ENCODE results near the gene P2RX6.

P2RX6 gene

DNA sequence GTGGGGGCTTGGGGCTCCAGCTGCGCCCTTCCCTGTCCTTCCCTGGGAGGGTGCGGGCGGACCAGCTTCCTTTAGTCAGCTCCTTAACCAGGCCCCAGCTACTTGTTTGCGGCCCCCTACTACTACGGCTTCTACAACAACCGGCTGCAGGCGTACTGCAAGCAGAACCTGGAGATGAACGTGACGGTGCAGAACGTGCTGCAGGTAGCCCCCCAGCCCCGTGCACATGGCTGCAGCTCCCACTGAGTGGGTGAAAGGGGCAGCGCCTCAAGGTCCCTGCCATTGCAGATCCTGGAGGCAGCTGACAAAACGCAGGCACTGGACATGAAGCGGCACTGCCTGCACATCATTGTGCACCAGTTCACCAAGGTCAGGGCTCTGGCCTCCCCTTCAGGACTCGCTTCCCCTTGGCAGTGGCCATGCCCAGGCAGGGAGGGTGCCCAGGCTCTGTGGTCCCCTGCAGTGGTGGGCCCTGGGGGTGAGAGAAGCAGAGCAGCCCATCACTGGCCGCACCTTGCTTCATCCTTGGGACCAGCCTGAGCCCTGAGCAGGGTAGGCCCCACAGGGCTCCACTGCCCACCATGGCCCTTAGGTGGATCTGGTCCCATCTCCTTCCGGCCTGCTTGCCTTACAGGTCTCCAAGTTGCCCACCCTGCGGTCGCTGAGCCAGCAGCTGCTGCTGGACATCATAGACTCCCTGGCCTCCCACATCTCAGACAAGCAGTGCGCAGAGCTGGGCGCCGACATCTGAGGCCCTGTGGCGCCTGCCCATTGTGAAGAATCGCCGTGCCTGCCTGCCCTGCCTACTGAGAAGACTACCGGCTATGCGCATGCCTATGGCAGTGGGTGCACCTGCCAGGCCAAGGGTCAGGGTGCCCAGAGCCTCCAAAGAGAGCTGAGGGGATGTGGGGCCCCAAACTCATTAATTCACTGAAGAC, 18.1 kb upstream of the P2RX6 start:
- Histone ChIP-seq H3K9me3 (ENCODE audit: control insufficient read depth, insufficient read depth, low read length) (no peaks in the 10 kb centered on the region), H3K4me3 (ENCODE audit: low read depth, low read length) (no peak overlapping the region), H3K4me1 (ENCODE audit: control insufficient read depth, insufficient read depth, low read length) (no peaks in the 10 kb centered on the region), H3K9ac (ENCODE audit: low read depth, low read length) (no peak overlapping the region), H3K27ac (ENCODE audit: low read depth, low read length) (no peak overlapping the region), H3K27me3 (ENCODE audit: control insufficient read depth, insufficient read depth, low read length) (no peaks in the 10 kb centered on the region), H3K36me3 (ENCODE audit: control insufficient read depth, insufficient read depth, low read length) (peaks cover 32% of the 10 kb centered on the region)

DNA sequence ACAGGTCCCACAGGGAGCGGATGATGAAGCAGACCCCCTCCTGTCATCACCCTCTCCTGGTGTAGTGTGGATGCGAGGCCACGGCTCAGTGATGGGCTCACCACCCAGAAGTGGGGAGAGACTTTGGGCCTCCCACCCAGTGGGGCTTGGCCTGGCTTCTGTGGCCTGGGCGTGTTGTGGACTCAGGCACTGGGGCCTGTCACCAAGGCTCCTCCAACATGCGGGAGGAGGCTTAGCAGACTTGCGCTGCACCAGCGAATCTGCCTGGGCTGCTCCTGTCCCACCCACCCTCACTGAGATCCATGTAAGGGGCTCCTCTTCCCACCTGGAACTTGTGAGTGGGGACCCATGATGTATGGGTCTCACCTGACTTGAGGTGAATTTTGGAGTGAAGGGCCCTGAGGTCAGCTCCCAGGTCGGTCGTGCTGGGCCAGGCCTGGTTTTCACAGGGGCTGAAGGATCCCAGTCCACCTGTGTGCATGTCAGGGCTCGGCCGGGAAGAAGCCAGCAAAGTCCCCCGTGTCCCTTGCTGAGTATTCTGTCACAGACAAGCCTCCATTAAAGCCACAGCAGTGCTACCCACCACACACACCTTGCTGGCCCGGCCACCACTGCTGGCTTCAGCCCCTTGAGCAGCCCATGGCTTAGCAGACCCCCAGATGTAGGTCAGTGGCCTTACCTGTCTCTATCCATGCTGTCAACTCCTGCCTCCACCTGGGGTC, 17.3 kb upstream of the P2RX6 start:
- H3K36me3 ChIP-seq (ENCODE audit: control insufficient read depth, insufficient read depth, low read length) = peaks cover 23% of the 10 kb centered on the region
- H3K9ac ChIP-seq (ENCODE audit: low read depth, low read length) = no peak overlapping the region
- H3K9me3 ChIP-seq (ENCODE audit: control insufficient read depth, insufficient read depth, low read length) = no peaks in the 10 kb centered on the region
- no peak overlapping the region for H3K4me3 ChIP-seq (ENCODE audit: low read depth, low read length)
- H3K4me1 ChIP-seq (ENCODE audit: control insufficient read depth, insufficient read depth, low read length) = peaks cover under 1% of the 10 kb centered on the region; the same call in 1 of the 2 replicates
- H3K27ac ChIP-seq (ENCODE audit: low read depth, low read length) = no peak overlapping the region
- H3K27me3 ChIP-seq (ENCODE audit: control insufficient read depth, insufficient read depth, low read length) = no peaks in the 10 kb centered on the region

DNA sequence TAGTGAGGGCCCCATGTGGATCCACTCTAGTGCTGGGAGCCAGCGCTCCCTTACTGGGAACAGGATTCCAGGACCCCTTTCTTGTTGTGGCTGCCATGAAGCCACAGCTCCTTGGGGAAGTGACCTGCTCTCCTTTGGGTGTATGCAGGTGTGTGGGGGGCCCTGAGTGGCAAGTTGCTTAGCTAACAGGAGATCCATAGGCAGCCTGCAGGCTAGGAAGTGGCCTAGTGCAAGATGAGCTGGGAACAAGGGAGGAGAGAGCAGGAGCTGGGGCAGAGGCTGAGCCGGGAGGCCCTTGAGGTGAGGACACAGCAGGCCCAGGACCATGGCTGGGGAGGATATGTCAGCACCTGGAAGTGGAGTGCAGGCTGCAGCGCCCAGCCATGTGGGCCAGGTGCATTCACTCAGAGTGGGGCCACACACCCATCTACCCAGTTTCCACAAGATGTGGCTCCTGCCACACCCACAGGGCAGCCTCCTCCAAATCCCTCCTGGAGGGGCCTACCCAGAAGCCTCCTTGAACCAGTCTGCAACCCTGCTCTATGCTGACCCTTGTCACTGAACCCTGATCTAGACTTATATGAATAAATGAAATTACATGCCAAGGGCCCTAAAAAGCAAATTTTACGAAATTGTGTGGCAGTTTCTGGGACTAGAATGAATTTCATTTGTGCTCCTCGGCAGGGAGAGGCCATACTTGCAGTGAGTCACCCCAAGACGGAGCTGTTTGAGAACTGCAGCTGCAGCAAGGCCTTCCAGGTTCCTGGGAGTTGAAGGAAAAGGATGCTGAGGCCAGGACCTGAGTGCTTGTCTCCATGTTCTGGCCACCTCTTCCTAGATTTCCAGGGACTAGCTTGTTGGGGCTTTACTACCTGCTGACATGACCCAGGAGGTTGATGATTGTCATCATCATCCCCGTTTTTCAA, 16.3 kb upstream of the P2RX6 start:
- no peak overlapping the region for H3K4me3 ChIP-seq (ENCODE audit: low read depth, low read length)
- no peak overlapping the region for H3K9ac ChIP-seq (ENCODE audit: low read depth, low read length)
- H3K36me3 ChIP-seq (ENCODE audit: control insufficient read depth, insufficient read depth, low read length) = peaks cover 20% of the 10 kb centered on the region
- no peak overlapping the region for H3K27ac ChIP-seq (ENCODE audit: low read depth, low read length)
- no peaks in the 10 kb centered on the region for H3K9me3 ChIP-seq (ENCODE audit: control insufficient read depth, insufficient read depth, low read length)
- H3K27me3 ChIP-seq (ENCODE audit: control insufficient read depth, insufficient read depth, low read length) = no peaks in the 10 kb centered on the region
- H3K4me1 ChIP-seq (ENCODE audit: control insufficient read depth, insufficient read depth, low read length) = peaks cover 5% of the 10 kb centered on the region; the same call in 1 of the 2 replicates

DNA sequence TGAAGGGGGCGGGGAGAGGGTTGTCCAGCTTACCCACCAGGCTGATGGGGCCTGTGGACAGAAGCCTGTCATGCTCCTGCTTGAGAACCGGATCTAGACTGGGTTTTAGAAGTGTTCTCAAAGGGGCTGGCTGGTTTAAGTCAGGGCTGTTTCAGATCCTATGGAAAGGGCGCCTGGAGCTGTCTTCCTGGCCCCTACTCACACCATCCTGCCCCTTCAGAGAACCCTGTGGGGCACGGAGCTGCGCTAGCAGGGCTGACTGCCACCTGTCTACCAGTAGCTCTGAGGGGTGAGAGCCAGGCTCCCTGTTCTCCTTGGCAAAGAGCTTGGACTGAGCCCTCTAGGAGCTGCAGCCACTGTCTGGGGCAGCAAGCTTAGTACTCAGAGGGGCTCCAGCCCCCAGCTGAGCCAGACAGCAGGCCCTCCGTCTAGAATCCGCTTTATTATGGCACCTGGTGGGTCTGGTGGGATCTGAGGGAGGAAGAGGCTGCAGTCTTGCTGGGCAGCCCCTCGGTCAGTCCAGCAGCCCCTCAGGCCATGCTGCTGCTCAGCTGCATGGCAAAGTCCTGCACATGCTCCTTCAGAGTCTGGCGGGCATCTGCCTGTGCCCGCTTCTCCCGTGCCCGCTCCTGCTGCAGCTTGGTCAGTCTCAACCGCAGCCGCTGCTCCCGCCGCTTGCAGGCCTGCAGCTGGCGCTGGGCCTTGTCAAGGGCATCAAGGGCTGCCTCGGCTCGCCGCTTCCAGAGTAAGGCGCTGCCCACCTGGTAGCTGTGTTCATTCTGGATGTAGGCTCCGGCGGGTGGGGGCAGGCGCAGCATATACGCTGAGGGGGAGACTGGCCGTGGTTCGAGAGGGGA, 15.4 kb upstream of the P2RX6 start:
- H3K4me1 ChIP-seq (ENCODE audit: control insufficient read depth, insufficient read depth, low read length) = peaks cover 5% of the 10 kb centered on the region; the same call in 1 of the 2 replicates
- H3K9me3 ChIP-seq (ENCODE audit: control insufficient read depth, insufficient read depth, low read length) = no peaks in the 10 kb centered on the region
- H3K27ac ChIP-seq (ENCODE audit: low read depth, low read length) = no peak overlapping the region
- no peak overlapping the region for H3K4me3 ChIP-seq (ENCODE audit: low read depth, low read length)
- no peaks in the 10 kb centered on the region for H3K27me3 ChIP-seq (ENCODE audit: control insufficient read depth, insufficient read depth, low read length)
- no peak overlapping the region for H3K9ac ChIP-seq (ENCODE audit: low read depth, low read length)
- H3K36me3 ChIP-seq (ENCODE audit: control insufficient read depth, insufficient read depth, low read length) = peaks cover 18% of the 10 kb centered on the region

DNA sequence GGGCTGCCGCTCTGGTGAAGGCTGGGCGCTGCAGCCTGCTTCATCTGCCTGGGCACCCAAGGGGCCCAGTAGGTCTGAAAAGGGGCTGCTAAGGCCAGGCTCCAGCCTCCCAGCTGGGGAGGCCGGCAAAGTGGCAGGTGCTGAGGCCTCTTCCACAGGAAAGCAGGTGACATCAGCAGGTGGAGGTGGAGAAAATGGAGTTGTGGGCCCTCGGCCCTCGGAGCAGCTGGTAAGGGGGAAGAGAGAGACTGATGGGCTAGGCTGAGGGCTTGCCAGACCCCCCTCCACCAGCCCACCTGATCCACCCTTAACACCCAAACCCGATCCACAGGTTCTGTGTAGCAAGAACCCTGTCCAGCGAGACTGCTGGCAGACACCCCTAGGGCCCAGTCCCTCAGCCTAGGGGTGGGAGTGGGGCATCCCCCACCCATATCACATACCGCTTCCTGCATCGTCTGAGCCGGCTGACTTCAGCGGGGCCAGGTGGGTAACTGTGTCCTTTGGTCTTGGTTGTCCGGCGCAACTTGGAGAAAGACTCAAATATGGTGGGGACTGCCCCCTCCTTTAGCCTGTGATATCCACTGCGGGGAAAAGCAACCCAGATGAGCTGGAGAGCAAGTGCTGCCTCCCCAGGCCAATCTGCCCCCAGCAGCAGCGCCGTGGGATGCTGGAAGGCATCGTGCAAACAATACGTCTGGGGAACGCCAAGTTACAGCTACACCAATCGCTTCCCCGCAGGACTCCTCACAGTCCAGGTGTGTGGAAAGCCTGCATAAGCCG, 14.6 kb upstream of the P2RX6 start:
- Histone ChIP-seq H3K9ac (ENCODE audit: low read depth, low read length) (no peak overlapping the region), H3K27me3 (ENCODE audit: control insufficient read depth, insufficient read depth, low read length) (no peaks in the 10 kb centered on the region), H3K36me3 (ENCODE audit: control insufficient read depth, insufficient read depth, low read length) (peaks cover 18% of the 10 kb centered on the region), H3K4me1 (ENCODE audit: control insufficient read depth, insufficient read depth, low read length) (peaks cover 5% of the 10 kb centered on the region; the same call in 1 of the 2 replicates), H3K9me3 (ENCODE audit: control insufficient read depth, insufficient read depth, low read length) (no peaks in the 10 kb centered on the region), H3K4me3 (ENCODE audit: low read depth, low read length) (peak overlapping the region; percentile 96), H3K27ac (ENCODE audit: low read depth, low read length) (no peak overlapping the region)

DNA sequence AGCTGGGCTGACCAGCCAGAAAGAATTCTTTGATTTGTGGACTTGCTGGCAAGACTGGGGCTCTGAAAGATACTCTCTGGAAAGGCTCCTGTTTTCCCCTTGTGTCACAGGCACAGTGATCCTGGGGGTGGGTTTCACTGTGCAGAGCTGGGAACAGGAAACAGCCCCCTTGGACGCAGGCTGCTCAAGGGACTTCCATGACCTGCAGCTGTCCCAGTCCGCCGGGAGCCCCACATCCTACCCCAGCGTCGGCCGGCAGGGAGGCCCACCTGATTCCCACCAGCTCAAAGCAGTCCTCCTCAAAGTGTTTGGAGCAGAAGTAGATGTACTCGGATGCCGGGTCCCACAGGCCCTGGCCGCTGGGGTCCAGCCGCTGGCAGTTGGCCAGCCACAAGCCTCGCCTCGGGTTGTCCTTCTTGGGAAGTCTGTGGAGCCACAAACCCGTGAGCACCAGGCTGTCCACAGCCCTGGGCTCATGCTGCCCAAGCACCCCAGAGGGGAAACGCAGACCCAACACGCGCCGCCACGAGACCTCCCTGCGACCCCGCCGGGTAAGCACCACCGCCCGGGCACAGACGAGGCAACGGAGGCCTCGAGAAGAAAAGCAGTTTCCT, 13.9 kb upstream of the P2RX6 start:
- H3K4me1 ChIP-seq (ENCODE audit: control insufficient read depth, insufficient read depth, low read length) = peaks cover 5% of the 10 kb centered on the region; the same call in 1 of the 2 replicates
- peaks cover 18% of the 10 kb centered on the region for H3K36me3 ChIP-seq (ENCODE audit: control insufficient read depth, insufficient read depth, low read length)

DNA sequence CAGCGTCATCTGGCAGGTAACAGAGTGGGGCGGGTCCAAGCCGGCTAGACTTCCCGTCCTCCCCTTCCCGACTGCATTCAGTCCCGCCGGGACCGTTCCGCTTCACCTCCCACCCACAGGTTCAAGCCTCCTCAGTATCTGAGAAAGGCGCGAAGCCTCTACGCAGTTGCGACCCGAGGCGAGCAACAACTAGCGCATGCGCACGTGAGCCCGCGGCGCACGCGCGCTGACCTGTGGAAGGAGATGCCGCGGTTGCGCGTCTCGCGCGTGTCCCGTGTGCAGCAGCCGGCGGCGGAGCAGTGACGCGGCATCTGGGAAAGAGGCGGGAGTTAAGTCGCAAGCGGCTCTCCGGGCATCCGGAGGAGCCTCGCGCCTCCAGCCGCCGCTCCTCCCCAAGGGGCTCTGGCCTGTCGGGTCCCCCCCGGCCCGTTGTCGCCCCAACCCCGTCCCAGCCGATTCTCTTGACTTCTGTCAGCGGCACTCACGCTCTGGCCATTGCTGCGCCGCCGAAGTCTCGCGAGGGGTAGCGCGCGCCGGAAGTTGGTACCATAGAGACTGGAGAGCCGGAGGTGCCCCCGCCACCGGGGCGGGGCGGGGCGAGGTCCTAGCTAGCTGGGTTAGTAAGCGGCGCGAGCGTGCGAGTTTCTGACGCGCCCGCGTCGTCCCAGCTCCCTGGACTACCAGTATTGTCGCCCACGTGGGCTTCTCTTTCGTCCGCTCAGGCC, 13.2 kb upstream of the P2RX6 start, which contains the start of gene THAP7:
Gene THAP7 (minus strand): TSS at position 518 of the 725 bp plus-strand sequence. CDS start 207 bp downstream, at position 311.
- Histone ChIP-seq H3K36me3 (ENCODE audit: control insufficient read depth, insufficient read depth, low read length) (peaks cover 18% of the 10 kb centered on the region), H3K27me3 (ENCODE audit: control insufficient read depth, insufficient read depth, low read length) (no peaks in the 10 kb centered on the region), H3K27ac (ENCODE audit: low read depth, low read length) (peak within 1 kb of the TSS; percentile 94)

More for the DNA sequence above, 13.9 kb upstream of the P2RX6 start:
- Histone ChIP-seq H3K27ac (ENCODE audit: low read depth, low read length) (peak overlapping the region; percentile 94), H3K27me3 (ENCODE audit: control insufficient read depth, insufficient read depth, low read length) (no peaks in the 10 kb centered on the region), H3K4me3 (ENCODE audit: low read depth, low read length) (peak overlapping the region; percentile 96), H3K9ac (ENCODE audit: low read depth, low read length) (peak overlapping the region; percentile 77; the same call in 1 of the 2 replicates), H3K9me3 (ENCODE audit: control insufficient read depth, insufficient read depth, low read length) (no peaks in the 10 kb centered on the region)

DNA sequence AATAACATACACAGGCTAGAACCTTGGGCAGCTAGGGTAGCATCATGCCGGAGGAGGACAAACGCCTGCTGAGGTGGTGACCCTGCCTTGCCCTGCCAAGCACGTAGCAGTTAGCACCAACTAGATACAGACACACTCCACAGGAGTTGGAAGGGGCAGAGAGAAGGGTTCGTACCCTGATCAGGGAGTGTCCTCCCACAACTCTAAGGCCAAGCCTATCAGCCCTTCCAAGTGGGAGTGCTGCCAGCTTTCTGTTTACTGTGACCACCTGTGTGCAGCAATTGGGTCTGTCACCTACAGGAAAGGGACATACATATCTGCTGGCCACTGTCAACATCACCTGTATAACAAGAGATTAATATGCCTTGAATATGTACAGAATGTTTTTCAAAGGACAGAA, 11.2 kb upstream of the P2RX6 start:
- Histone ChIP-seq H3K4me1 (ENCODE audit: control insufficient read depth, insufficient read depth, low read length) (peaks cover 5% of the 10 kb centered on the region; the same call in 1 of the 2 replicates), H3K36me3 (ENCODE audit: control insufficient read depth, insufficient read depth, low read length) (peaks cover 18% of the 10 kb centered on the region), H3K27me3 (ENCODE audit: control insufficient read depth, insufficient read depth, low read length) (no peaks in the 10 kb centered on the region), H3K4me3 (ENCODE audit: low read depth, low read length) (no peak overlapping the region), H3K27ac (ENCODE audit: low read depth, low read length) (no peak overlapping the region), H3K9me3 (ENCODE audit: control insufficient read depth, insufficient read depth, low read length) (no peaks in the 10 kb centered on the region), H3K9ac (ENCODE audit: low read depth, low read length) (no peak overlapping the region)

More for the DNA sequence above, 13.2 kb upstream of the P2RX6 start, which contains the start of gene THAP7:
- H3K4me1 ChIP-seq (ENCODE audit: control insufficient read depth, insufficient read depth, low read length) = peaks cover 5% of the 10 kb centered on the region; the same call in 1 of the 2 replicates
- peak within 1 kb of the TSS; percentile 96 for H3K4me3 ChIP-seq (ENCODE audit: low read depth, low read length)
- no peaks in the 10 kb centered on the region for H3K9me3 ChIP-seq (ENCODE audit: control insufficient read depth, insufficient read depth, low read length)
- peak within 1 kb of the TSS; percentile 77 for H3K9ac ChIP-seq (ENCODE audit: low read depth, low read length)
